HEK293T (cell line): ENCODE results near the gene KLHL6.

ENCODE experiments used
- ARNT ChIP-seq: fragments of 450-650 bp; IDR thresholded peaks from 2 replicates; pipeline ENCODE4 v1.6.1; 2017; ENCODE audit warnings: mild to moderate bottlenecking
- BHLHE40 ChIP-seq: fragments of 450-650 bp; IDR thresholded peaks from 2 replicates; pipeline ENCODE4 v1.6.1; 2016; ENCODE audit warnings: mild to moderate bottlenecking, moderate library complexity, borderline replicate concordance
- ELF4 ChIP-seq: fragments of 450-650 bp; IDR thresholded peaks from 2 replicates; pipeline ENCODE4 v1.6.1; 2017; ENCODE audit warnings: antibody characterized with exemption
- FOXA1 ChIP-seq: fragments of 450-650 bp; IDR thresholded peaks from 2 replicates; pipeline ENCODE4 v1.6.1; 2016; ENCODE audit warnings: mild to moderate bottlenecking
- FOXK2 ChIP-seq: fragments of 450-650 bp; IDR thresholded peaks from 2 replicates; pipeline ENCODE4 v1.6.1; 2016; ENCODE audit warnings: mild to moderate bottlenecking
- FOXM1 ChIP-seq: fragments of 450-650 bp; IDR thresholded peaks from 2 replicates; pipeline ENCODE4 v1.6.1; 2017; ENCODE audit warnings: mild to moderate bottlenecking, borderline replicate concordance
- L3MBTL2 ChIP-seq: fragments of 450-650 bp; conservative IDR thresholded peaks from 2 replicates; pipeline ENCODE4 v1.6.1; 2016; ENCODE audit warnings: mild to moderate bottlenecking
- NFRKB ChIP-seq: fragments of 450-650 bp; IDR thresholded peaks from 2 replicates; pipeline ENCODE4 v1.6.1; 2016; ENCODE audit warnings: mild to moderate bottlenecking, moderate library complexity
- SP1 ChIP-seq: fragments of 450-650 bp; IDR thresholded peaks from 2 replicates; pipeline ENCODE4 v1.6.1; 2017
- SUZ12 ChIP-seq: fragments of 450-650 bp; IDR thresholded peaks from 2 replicates; pipeline ENCODE4 v1.6.1; 2016; ENCODE audit warnings: mild to moderate bottlenecking
- TARDBP ChIP-seq: fragments of 450-650 bp; IDR thresholded peaks from 2 replicates; pipeline ENCODE4 v1.6.1; 2016

DNA sequence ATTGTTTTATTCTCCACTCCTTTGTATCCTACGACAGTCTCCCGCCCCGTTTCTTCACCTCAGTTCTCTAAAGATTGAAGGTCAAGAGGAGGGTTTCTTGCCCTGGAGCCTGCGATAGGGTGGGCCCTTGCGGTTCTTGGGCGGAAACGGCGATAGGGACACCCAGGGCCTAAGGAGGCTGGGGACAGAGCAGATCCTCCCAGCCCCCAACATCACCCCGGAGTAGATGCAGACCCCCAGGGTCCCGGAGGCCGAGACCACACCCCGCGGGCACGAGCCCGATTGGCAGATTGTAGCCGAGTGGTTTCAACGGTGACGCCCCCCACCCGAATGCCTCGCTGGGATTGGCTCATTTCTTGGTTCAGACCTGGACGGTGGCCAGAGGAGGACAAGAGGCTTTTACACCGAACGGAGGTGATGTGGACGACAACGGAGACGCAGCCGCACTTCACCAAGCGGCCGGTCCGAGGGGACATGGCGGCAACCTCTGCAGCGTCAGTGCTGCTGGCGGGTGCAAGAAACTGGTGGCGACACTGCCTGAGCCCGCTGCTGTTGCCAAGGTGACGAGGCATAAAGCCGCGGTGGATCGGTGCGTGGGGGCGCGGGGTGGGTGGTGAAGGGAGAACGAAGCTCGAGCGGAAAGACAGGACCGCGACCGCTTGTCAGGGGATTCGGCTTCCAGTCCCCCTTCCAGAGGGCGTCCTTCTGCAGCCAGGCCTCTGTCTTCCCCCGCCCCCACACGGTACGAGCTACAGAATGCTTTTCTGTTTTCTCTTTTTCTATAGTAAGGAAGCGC, 108.1 kb downstream of the KLHL6 start:
- TF ChIP-seq FOXA1: no peak
- peak; percentile 39; the same call in 1 of the 2 replicates for TF ChIP-seq L3MBTL2
- TF ChIP-seq BHLHE40: no peak
- TF ChIP-seq ARNT: no peak
- no peak for TF ChIP-seq FOXM1
- no peak for TF ChIP-seq SP1
- TF ChIP-seq ELF4: no peak
- no peak for TF ChIP-seq NFRKB
- TF ChIP-seq TARDBP: no peak
- TF ChIP-seq SUZ12: no peak
- TF ChIP-seq FOXK2: no peak
